ENCODE measurements around the gene NEURL2.

- TF ChIP-seq, protein P1, sequence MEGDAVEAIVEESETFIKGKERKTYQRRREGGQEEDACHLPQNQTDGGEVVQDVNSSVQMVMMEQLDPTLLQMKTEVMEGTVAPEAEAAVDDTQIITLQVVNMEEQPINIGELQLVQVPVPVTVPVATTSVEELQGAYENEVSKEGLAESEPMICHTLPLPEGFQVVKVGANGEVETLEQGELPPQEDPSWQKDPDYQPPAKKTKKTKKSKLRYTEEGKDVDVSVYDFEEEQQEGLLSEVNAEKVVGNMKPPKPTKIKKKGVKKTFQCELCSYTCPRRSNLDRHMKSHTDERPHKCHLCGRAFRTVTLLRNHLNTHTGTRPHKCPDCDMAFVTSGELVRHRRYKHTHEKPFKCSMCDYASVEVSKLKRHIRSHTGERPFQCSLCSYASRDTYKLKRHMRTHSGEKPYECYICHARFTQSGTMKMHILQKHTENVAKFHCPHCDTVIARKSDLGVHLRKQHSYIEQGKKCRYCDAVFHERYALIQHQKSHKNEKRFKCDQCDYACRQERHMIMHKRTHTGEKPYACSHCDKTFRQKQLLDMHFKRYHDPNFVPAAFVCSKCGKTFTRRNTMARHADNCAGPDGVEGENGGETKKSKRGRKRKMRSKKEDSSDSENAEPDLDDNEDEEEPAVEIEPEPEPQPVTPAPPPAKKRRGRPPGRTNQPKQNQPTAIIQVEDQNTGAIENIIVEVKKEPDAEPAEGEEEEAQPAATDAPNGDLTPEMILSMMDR (IDR thresholded peaks at IDR 0.05) = no peak
- TF ChIP-seq POLR2A (IDR thresholded peaks at IDR 0.05) = no peak
Measured at GRCh38 chr20:45897692-45898091, 6.7 kb upstream of the NEURL2 start.
